ENCODE data around the gene IL25. TPM values are rescaled to one million over a fixed set of nuclear protein-coding genes. Genes with fewer than 3 reads are reported as not detected.
"Not testable (repeated sequence)": the region's sequence is repeated elsewhere in the genome, so short reads cannot be mapped to it uniquely, and the experiment has no call there.

Gene IL25
- total RNA-seq, 1 donor: not detected

DNA sequence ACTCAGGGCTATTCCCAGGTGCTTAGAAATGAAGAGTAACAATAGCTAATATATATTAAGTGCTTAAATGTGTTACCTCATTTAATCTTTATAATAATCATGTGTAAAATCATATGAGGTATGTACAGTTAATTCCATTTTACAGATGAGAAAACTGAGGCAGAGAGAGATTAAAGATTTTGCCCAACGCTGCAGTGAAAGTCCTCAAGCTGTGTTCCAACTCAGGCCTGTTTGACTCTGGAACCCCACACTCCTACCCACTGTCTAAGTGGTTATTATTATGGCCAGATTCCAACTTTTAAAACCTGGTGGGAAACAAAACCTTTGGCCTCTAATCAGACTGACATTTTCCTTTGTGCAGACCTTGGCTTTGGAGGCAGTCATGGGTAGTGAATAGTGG is 14.4 kb downstream of the IL25 start:
- TF ChIP-seq, protein P1, sequence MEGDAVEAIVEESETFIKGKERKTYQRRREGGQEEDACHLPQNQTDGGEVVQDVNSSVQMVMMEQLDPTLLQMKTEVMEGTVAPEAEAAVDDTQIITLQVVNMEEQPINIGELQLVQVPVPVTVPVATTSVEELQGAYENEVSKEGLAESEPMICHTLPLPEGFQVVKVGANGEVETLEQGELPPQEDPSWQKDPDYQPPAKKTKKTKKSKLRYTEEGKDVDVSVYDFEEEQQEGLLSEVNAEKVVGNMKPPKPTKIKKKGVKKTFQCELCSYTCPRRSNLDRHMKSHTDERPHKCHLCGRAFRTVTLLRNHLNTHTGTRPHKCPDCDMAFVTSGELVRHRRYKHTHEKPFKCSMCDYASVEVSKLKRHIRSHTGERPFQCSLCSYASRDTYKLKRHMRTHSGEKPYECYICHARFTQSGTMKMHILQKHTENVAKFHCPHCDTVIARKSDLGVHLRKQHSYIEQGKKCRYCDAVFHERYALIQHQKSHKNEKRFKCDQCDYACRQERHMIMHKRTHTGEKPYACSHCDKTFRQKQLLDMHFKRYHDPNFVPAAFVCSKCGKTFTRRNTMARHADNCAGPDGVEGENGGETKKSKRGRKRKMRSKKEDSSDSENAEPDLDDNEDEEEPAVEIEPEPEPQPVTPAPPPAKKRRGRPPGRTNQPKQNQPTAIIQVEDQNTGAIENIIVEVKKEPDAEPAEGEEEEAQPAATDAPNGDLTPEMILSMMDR (IDR thresholded peaks at IDR 0.05; ENCODE audit: extremely low read depth, low read depth, low read length): no peak
- no peak overlapping the region for H3K4me2 ChIP-seq (ENCODE audit: insufficient read depth, low read length)
- H3K9me3 ChIP-seq (ENCODE audit: low read depth, low read length): no peaks in the 10 kb centered on the region
- no peaks in the 10 kb centered on the region for H4K20me1 ChIP-seq (ENCODE audit: insufficient read depth, low read length)
- H3K4me3 ChIP-seq (ENCODE audit: insufficient read depth, low read length): no peak overlapping the region
- no peaks in the 10 kb centered on the region for H3K27me3 ChIP-seq (ENCODE audit: insufficient read depth, low read length)
- no peak for DNase-seq (ENCODE audit: insufficient read length, low spot score, missing footprints)
- no peaks in the 10 kb centered on the region for H3K79me2 ChIP-seq (ENCODE audit: insufficient read depth, low read length)
- H3K27ac ChIP-seq (ENCODE audit: low read depth, low read length): no peak overlapping the region
- H2AFZ ChIP-seq (ENCODE audit: low read length): no peak overlapping the region
- no peaks in the 10 kb centered on the region for H3K4me1 ChIP-seq (ENCODE audit: insufficient read depth, low read length)
- no peaks in the 10 kb centered on the region for H3K36me3 ChIP-seq (ENCODE audit: insufficient read depth, low read length)

GRCh38 chr14:23387916-23388882 is 15.6 kb downstream of the IL25 start:
- H4K20me1 ChIP-seq (ENCODE audit: insufficient read depth, low read length): no peaks in the 10 kb centered on the region
- peaks cover 2% of the 10 kb centered on the region for H3K27me3 ChIP-seq (ENCODE audit: insufficient read depth, low read length)
- no peak overlapping the region for H2AFZ ChIP-seq (ENCODE audit: low read length)
- no peak overlapping the region for H3K4me2 ChIP-seq (ENCODE audit: insufficient read depth, low read length)
- no peak overlapping the region for H3K27ac ChIP-seq (ENCODE audit: low read depth, low read length)
- no peaks in the 10 kb centered on the region for H3K9me3 ChIP-seq (ENCODE audit: low read depth, low read length)
- H3K36me3 ChIP-seq (ENCODE audit: insufficient read depth, low read length): no peaks in the 10 kb centered on the region
- no peaks in the 10 kb centered on the region for H3K4me1 ChIP-seq (ENCODE audit: insufficient read depth, low read length)
- H3K4me3 ChIP-seq (ENCODE audit: insufficient read depth, low read length): no peak overlapping the region
- TF ChIP-seq, protein P1 (IDR thresholded peaks at IDR 0.05; ENCODE audit: extremely low read depth, low read depth, low read length): no peak
- no peak for DNase-seq (ENCODE audit: insufficient read length, low spot score, missing footprints)
- no peaks in the 10 kb centered on the region for H3K79me2 ChIP-seq (ENCODE audit: insufficient read depth, low read length)

GRCh38 chr14:23388996-23389395 is 16.4 kb downstream of the IL25 start:
- H3K36me3 ChIP-seq (ENCODE audit: insufficient read depth, low read length): no peaks in the 10 kb centered on the region
- TF ChIP-seq, protein P1 (IDR thresholded peaks at IDR 0.05; ENCODE audit: extremely low read depth, low read depth, low read length): no peak
- no peaks in the 10 kb centered on the region for H3K79me2 ChIP-seq (ENCODE audit: insufficient read depth, low read length)
- no peaks in the 10 kb centered on the region for H4K20me1 ChIP-seq (ENCODE audit: insufficient read depth, low read length)
- H3K27ac ChIP-seq (ENCODE audit: low read depth, low read length): no peak overlapping the region
- peaks cover 2% of the 10 kb centered on the region for H3K27me3 ChIP-seq (ENCODE audit: insufficient read depth, low read length)
- H3K4me1 ChIP-seq (ENCODE audit: insufficient read depth, low read length): no peaks in the 10 kb centered on the region
- no peak overlapping the region for H3K4me3 ChIP-seq (ENCODE audit: insufficient read depth, low read length)
- no peak overlapping the region for H2AFZ ChIP-seq (ENCODE audit: low read length)
- DNase-seq (ENCODE audit: insufficient read length, low spot score, missing footprints): no peak
- H3K9me3 ChIP-seq (ENCODE audit: low read depth, low read length): no peaks in the 10 kb centered on the region
- H3K4me2 ChIP-seq (ENCODE audit: insufficient read depth, low read length): no peak overlapping the region

DNA sequence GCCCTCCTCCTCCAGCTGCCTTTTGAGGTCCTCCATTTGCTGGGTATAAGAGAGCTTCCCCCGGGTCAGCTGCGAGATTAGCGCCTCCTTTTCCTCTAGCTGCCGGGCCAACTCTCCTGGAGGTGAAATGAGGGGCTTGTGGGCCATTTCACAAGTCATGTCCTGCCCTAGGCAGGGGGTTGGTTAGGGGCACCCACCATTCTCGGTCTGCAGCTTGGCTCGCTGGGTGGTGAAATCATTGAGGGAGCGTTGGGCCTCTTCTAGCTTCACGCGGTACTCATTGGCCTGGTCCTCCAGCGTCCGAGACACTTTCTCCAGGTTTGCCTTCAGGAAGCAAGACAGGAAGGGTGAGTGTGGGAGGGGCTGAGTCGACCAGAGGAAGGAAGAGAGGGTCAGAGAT is 16.8 kb downstream of the IL25 start:
- no peak overlapping the region for H3K27ac ChIP-seq (ENCODE audit: low read depth, low read length)

DNA sequence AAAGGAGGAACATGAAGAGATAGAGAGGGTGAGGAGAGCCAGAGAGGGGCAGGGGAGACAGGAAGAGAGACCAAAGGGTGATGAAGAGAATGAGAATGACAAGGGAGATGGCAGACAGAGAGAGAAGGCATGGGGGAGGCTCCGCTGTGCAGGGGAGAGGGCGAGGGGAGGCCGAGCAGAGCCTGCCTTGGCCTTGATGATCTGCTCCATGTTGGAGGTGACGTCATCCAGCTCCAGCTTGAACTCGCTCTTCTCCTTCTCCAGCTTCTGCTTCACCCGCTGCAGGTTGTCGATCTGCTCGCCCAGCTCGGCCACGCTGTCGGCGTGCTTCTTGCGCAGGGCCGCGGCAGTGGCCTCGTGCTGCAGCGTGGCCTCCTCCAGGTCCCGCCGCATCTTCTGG is 17.3 kb downstream of the IL25 start:
- H3K79me2 ChIP-seq (ENCODE audit: insufficient read depth, low read length); H3K4me3 ChIP-seq (ENCODE audit: insufficient read depth, low read length); H3K36me3 ChIP-seq (ENCODE audit: insufficient read depth, low read length); H2AFZ ChIP-seq (ENCODE audit: low read length); H3K4me2 ChIP-seq (ENCODE audit: insufficient read depth, low read length); H3K4me1 ChIP-seq (ENCODE audit: insufficient read depth, low read length); H4K20me1 ChIP-seq (ENCODE audit: insufficient read depth, low read length); H3K27me3 ChIP-seq (ENCODE audit: insufficient read depth, low read length); DNase-seq (ENCODE audit: insufficient read length, low spot score, missing footprints); H3K9me3 ChIP-seq (ENCODE audit: low read depth, low read length); H3K27ac ChIP-seq (ENCODE audit: low read depth, low read length): not testable (repeated sequence)

More for the DNA sequence above, 16.8 kb downstream of the IL25 start:
- no peak overlapping the region for H3K4me2 ChIP-seq (ENCODE audit: insufficient read depth, low read length)
- peaks cover 2% of the 10 kb centered on the region for H3K27me3 ChIP-seq (ENCODE audit: insufficient read depth, low read length)
- H2AFZ ChIP-seq (ENCODE audit: low read length): no peak overlapping the region
- no peaks in the 10 kb centered on the region for H4K20me1 ChIP-seq (ENCODE audit: insufficient read depth, low read length)
- H3K9me3 ChIP-seq (ENCODE audit: low read depth, low read length): no peaks in the 10 kb centered on the region
- TF ChIP-seq, protein P1 (IDR thresholded peaks at IDR 0.05; ENCODE audit: extremely low read depth, low read depth, low read length): no peak
- no peaks in the 10 kb centered on the region for H3K79me2 ChIP-seq (ENCODE audit: insufficient read depth, low read length)
- no peaks in the 10 kb centered on the region for H3K36me3 ChIP-seq (ENCODE audit: insufficient read depth, low read length)
- H3K4me3 ChIP-seq (ENCODE audit: insufficient read depth, low read length): no peak overlapping the region
- no peaks in the 10 kb centered on the region for H3K4me1 ChIP-seq (ENCODE audit: insufficient read depth, low read length)
- DNase-seq (ENCODE audit: insufficient read length, low spot score, missing footprints): no peak

All from osteoblast (primary cell).